Measurements from ENCODE around the gene CYTH4. TPM values are rescaled to one million over a fixed set of nuclear protein-coding genes. Genes with fewer than 3 reads are reported as not detected.

The CYTH4 gene
- total RNA-seq, 4 donors from 2014 or later, result 1.9 to 10.3 (median 3.4) TPM

DNA sequence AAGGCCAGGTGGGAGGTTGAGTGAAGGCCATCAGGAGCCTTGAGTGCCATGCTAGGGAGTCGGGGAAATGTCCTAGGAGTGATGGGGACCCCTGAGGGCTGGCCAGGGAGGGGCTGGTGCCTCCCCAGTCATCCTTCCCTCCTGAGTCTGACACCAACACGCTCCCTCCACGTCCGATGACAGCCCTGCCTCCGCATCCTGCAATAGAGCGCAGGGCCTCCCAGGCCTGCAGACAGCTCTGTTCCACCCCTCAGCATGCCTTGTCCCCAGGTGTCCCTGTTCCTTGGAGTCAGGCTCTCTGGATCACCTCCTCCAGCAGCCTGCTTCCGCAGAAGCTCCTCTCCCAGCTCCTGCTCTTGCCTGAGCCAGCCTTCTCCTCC, 41.4 kb upstream of the CYTH4 start:
- H3K27ac ChIP-seq, result peak overlapping the region in 3 of 4 donors; percentile 10 to 80 (median 51)
- H3K9me3 ChIP-seq, result no peaks in the 10 kb centered on the region
- peak overlapping the region in 2 of 4 donors; percentile 12 to 64 for H3K4me3 ChIP-seq
- WGBS, 2 donors, result 74 to 85% methylated on average over 7 of the region's 7 CpGs
- TF ChIP-seq POLR2A (IDR thresholded peaks at IDR 0.05), result no peak
- TF ChIP-seq, protein P1, sequence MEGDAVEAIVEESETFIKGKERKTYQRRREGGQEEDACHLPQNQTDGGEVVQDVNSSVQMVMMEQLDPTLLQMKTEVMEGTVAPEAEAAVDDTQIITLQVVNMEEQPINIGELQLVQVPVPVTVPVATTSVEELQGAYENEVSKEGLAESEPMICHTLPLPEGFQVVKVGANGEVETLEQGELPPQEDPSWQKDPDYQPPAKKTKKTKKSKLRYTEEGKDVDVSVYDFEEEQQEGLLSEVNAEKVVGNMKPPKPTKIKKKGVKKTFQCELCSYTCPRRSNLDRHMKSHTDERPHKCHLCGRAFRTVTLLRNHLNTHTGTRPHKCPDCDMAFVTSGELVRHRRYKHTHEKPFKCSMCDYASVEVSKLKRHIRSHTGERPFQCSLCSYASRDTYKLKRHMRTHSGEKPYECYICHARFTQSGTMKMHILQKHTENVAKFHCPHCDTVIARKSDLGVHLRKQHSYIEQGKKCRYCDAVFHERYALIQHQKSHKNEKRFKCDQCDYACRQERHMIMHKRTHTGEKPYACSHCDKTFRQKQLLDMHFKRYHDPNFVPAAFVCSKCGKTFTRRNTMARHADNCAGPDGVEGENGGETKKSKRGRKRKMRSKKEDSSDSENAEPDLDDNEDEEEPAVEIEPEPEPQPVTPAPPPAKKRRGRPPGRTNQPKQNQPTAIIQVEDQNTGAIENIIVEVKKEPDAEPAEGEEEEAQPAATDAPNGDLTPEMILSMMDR (IDR thresholded peaks at IDR 0.05), result no peak
- intact Hi-C loops (cut with DNase I), result no loop called here
- peaks cover 0 to 50% (median 7%) of the 10 kb centered on the region in 3 donors for H3K4me1 ChIP-seq
- peaks cover 0 to 78% (median 0%) of the 10 kb centered on the region in 4 donors for H3K27me3 ChIP-seq
- H3K36me3 ChIP-seq, result no peaks in the 10 kb centered on the region
- no peak for DNase-seq

DNA sequence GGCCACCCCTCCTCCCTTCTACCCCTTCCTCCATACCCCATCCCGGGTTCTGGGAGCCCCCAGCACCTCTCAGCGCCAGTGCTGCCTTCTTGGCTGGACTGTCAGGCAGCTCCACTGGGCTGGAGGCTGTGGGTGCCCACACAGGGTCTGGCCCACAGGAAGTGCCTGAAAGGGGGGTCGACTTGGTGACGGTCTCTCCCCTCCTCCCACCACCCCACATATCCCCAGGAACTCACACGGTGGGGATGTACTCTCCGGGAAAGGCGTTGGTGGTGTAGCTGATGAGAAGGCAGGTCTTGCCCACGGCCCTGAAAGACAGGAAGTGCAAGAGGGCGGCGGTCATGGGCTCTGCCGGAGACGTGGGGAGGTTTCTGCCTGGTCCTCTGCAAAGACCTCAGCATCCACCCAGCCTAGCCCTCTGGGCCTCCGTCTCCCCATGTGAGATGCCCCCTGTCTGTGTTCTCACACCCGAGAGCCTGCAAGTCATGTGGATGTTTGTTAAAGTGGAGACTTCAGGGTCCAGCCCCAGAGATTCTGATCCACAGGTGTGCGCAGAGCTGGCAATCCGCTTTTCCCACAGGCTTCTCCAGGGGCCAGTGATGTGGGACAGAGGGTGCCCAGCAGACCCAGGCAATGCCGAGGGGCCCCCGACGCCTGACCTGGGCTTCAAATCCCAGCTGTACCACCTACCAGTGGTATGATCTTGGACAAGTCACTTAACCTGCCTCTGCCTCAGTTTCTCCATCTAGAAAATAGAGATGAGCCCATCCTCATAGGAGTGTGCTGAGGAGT, 40.8 kb upstream of the CYTH4 start:
- peaks cover 0 to 72% (median 0%) of the 10 kb centered on the region in 4 donors for H3K27me3 ChIP-seq
- 54 to 66% methylated on average over 8 to 10 of the region's 19 CpGs for WGBS, 2 donors
- H3K4me1 ChIP-seq, result peaks cover 0 to 49% (median 7%) of the 10 kb centered on the region in 3 donors
- DNase-seq, result no peak
- peak overlapping the region in 3 of 4 donors; percentile 12 to 64 (median 12) for H3K4me3 ChIP-seq
- TF ChIP-seq, protein P1 (IDR thresholded peaks at IDR 0.05), result no peak
- no peak for TF ChIP-seq POLR2A (IDR thresholded peaks at IDR 0.05)
- H3K27ac ChIP-seq, result peak overlapping the region; percentile 5 to 80 (median 30)
- no peaks in the 10 kb centered on the region for H3K36me3 ChIP-seq
- intact Hi-C loops (cut with DNase I), result no loop called here
- H3K9me3 ChIP-seq, result no peaks in the 10 kb centered on the region

DNA sequence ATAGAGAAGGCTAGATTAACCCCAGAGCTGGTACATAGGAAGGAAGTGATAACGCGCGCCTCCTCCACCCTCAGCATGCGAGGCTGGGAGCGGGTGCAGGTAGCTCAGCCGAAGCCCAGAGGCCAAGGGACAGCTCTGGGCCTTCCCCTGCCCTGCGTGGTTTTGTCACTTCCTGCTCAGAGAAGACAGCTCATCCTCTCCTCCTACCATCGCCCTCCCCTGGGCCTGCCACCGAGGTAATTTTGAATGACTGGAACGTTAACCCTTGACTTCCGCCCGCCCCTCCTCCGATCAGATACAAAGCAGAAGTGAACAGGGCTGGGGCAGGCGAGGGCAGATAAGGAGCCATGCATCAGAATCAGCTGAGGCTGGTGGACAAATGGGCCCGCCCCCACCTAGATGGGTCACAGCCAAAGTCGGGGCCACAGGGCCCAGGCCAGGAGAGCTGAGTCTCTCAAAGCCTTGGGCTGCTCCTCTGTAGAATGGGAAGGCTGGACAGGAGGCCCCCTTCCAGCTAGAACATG, 39.9 kb upstream of the CYTH4 start:
- Histone ChIP-seq H3K27me3 (peaks cover 0 to 64% (median 0%) of the 10 kb centered on the region in 4 donors), H3K4me1 (peaks cover 0 to 42% (median 7%) of the 10 kb centered on the region in 3 donors), H3K27ac (peak overlapping the region in 3 of 4 donors; percentile 4 to 80 (median 77)), H3K9me3 (no peaks in the 10 kb centered on the region), H3K36me3 (no peaks in the 10 kb centered on the region), H3K4me3 (peak overlapping the region in 3 of 4 donors; percentile 32 to 64 (median 47))
- intact Hi-C loops (cut with DNase I), result no loop called here
- peak in 2 of 4 donors; percentile 13 to 31 for TF ChIP-seq POLR2A (IDR thresholded peaks at IDR 0.05)
- TF ChIP-seq, protein P1 (IDR thresholded peaks at IDR 0.05), result no peak
- DNase-seq, result peak; percentile 78
- 25 to 43% methylated on average over 7 to 11 of the region's 16 CpGs for WGBS, 2 donors

DNA sequence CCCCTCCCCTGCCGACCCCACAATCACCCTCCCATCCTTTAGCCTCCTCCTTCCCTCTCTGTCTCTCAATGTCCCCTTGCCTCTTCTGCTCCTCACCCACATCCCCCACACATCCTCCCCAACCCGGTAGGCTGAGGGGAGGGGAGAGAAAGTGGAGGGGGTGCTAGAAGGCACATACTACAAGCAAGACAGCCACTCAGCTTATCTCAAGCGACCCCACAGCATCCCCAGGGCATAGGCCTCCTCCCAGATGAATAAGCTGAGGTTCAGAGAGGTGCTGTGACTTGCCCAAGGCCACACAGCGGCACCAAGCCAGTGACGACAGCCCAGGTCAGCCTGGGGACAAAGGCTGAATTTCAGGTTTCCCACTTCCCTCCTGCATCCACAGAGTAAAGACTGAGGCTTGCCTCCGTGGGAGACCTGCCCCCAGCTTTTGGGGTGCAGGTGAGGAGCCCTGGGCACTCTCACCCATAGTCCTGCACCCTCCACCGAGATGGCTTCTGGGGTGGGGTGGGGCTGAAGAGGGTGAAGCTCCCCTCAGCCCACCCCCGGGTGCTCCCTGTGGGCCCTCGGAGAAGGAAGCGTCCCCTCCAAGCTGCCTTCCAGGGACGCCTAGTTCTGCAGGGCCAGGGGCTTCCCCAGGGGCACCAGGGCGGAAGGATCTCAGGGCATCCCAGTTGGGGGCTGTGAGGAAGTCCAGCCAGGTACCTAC, 38.8 kb upstream of the CYTH4 start:
- peaks cover 0 to 42% (median 7%) of the 10 kb centered on the region in 3 donors for H3K4me1 ChIP-seq
- no peak for DNase-seq
- H3K9me3 ChIP-seq, result no peaks in the 10 kb centered on the region
- H3K27ac ChIP-seq, result peak overlapping the region; percentile 4 to 80 (median 66)
- TF ChIP-seq, protein P1 (IDR thresholded peaks at IDR 0.05), result no peak
- TF ChIP-seq POLR2A (IDR thresholded peaks at IDR 0.05), result no peak
- H3K4me3 ChIP-seq, result peak overlapping the region; percentile 31 to 64 (median 40)
- 10 to 38% methylated on average over 1 to 7 of the region's 12 CpGs for WGBS, 2 donors
- intact Hi-C loops (cut with DNase I), result no loop called here
- peaks cover 0 to 68% (median 0%) of the 10 kb centered on the region in 4 donors for H3K27me3 ChIP-seq
- no peaks in the 10 kb centered on the region for H3K36me3 ChIP-seq
